Body of pancreas (tissue), 4 donors: Measurements from ENCODE around the gene DOHH.

Source experiments
- CTCF ChIP-seq, 7 experiments: fragments of 450-650 bp in 4 of 7; fragments of 200-600 bp in 3 of 7; sonication (generic) in 3 of 7; IDR thresholded peaks; one replicate each; pipeline ENCODE4 v1.5.1; 2016 to 2019; ENCODE audit warnings: antibody characterized with exemption in 7 of 7
- POLR2A ChIP-seq, 3 donors: fragments of 450-650 bp; IDR thresholded peaks; one replicate each; pipeline ENCODE4 v1.6.1; 2016; ENCODE audit warnings: antibody characterized with exemption in 3 of 3, mild to moderate bottlenecking in 2 of 3

DNA sequence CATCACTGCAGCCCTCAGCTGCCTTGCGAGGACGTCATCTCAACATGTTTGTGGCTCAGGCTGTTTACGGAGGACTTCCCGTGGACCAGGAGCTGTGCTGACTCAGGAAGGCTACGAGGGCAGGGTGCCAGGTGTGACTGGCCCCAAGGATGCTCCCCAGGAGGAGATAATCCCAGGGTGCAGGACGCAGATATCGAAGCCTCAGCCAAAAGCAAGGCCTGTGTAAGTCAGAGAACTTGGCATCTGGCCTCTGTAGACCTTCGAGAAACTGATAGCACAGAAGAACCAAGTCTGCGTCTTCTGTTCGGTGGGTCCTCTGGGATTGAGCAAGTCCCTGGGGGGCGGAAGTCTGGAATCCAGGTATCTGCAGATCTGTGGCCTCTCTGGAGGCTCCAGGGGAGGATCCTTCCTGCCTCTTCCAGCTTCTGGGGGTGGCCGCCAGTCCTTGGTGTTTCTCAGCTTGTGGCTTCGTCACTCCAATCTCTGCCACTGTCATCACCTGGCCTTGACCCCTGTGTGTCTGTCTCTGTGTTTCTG is 2.6 kb upstream of the DOHH start:
- TF ChIP-seq CTCF (IDR thresholded peaks at IDR 0.05) (no peak), POLR2A (IDR thresholded peaks at IDR 0.05) (no peak)
